Kidney epithelial cell (primary cell): ENCODE measurements around the gene CNTN3. TPM values are rescaled to one million over a fixed set of nuclear protein-coding genes. Genes with fewer than 3 reads are reported as not detected.

ENCODE experiments used
- DNase-seq: peaks from one replicate; pipeline ENCODE4 v3.0.0-alpha.2; 2010; ENCODE audit warnings: low read depth
- H3K27me3 ChIP-seq: 2 replicates; pipeline ENCODE4 v1.6.0; 2011; ENCODE audit warnings: low read length; ENCODE audit not compliant: control insufficient read depth, insufficient read depth
- H3K36me3 ChIP-seq: 2 replicates; pipeline ENCODE4 v1.5.1; 2011; ENCODE audit warnings: low read length; ENCODE audit not compliant: control insufficient read depth, insufficient read depth
- H3K4me3 ChIP-seq: 2 replicates; pipeline ENCODE4 v1.5.1; 2011; ENCODE audit warnings: low read depth, mild to moderate bottlenecking, control low read depth, low read length
- total RNA-seq: library from RNA; depleted of rRNA; stranded (reverse); fragments of >200 nt; gene quantifications from 2 replicates; pipeline ENCODE4 v1.2.3, GENCODE V29; 2015
- TF ChIP-seq, protein P1 (sequence below): IDR thresholded peaks from 2 replicates; pipeline ENCODE4 v1.5.1; 2011; ENCODE audit warnings: mild to moderate bottlenecking, moderate library complexity, low read length, control low read depth, inconsistent platforms; ENCODE audit not compliant: insufficient read depth, poor library complexity, severe bottlenecking

Gene CNTN3
- total RNA-seq = 2.0 and 2.6 TPM in 2 replicates

DNA sequence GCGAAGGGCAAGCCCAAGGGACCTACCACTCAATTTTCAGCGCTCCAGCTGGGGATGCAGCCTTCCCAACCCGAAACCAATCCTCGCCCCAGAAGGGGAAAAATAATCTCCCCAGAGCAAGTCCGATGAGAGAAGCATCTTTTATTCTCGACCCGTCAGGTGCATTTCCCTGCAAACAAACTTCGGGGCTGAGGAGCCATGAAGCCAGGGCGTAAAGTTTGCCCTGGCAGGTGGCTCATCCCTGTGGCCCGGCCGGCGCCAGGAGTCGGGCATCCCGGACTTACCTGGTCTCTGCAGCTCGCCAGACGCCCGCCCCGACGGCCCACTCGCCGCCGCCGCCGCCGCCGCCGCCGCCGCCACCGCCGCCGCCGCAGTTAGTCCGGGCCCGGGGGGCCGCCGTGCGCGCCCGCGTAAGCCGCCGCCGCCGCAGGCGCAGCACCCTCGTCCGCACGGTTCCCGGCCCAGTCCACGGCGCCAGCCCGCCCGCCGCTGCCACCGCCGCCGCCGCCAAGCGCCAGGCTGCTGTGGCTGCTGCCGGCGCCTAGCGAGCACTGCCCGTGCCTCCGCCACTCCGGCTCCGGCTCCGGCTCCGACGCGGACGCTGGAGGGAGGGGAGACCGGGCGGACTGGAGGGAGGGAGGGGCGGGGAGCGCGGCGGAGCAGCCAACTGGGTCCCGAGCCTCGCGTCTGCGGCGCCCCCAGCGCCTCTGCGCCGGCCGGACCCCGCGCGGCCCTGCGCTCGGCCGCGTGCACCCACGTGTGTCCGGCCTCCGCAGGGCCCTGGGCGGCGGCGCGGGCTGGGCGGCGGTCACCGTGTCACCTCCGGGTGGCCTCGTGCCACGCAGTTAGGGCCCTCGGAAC is at the start of gene CNTN3:
TSS of gene CNTN3 (minus strand) at position 553 of the 861 bp plus-strand sequence. CDS start 93,547 bp downstream, outside the sequence.
- Histone ChIP-seq H3K36me3 (no peaks in the 10 kb centered on the region), H3K4me3 (peak within 1 kb of the TSS; percentile 29), H3K27me3 (peaks cover 14% of the 10 kb centered on the region)
- TF ChIP-seq, protein P1, sequence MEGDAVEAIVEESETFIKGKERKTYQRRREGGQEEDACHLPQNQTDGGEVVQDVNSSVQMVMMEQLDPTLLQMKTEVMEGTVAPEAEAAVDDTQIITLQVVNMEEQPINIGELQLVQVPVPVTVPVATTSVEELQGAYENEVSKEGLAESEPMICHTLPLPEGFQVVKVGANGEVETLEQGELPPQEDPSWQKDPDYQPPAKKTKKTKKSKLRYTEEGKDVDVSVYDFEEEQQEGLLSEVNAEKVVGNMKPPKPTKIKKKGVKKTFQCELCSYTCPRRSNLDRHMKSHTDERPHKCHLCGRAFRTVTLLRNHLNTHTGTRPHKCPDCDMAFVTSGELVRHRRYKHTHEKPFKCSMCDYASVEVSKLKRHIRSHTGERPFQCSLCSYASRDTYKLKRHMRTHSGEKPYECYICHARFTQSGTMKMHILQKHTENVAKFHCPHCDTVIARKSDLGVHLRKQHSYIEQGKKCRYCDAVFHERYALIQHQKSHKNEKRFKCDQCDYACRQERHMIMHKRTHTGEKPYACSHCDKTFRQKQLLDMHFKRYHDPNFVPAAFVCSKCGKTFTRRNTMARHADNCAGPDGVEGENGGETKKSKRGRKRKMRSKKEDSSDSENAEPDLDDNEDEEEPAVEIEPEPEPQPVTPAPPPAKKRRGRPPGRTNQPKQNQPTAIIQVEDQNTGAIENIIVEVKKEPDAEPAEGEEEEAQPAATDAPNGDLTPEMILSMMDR = no peak
- no peak for DNase-seq

DNA sequence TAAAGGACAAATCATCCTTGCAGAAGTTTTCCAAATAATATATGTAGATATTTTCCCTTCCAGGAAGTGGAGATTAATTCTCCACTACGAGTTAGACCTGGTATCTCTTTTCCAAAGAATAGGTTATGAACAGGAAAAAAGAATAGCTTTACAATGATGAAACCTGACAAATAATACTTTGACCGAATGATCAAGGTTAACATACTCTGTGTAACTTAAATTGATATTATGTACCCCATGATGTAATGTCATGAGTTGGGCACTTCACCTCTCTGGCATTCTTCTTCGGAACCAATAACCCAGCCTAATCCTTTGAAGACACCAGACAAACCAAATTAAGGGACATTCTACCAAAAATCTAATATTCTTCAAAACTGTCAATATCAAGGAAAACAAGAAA is 48.7 kb upstream of the CNTN3 start:
- Histone ChIP-seq H3K36me3 (no peaks in the 10 kb centered on the region), H3K27me3 (no peaks in the 10 kb centered on the region), H3K4me3 (no peak overlapping the region)
- no peak for DNase-seq
- TF ChIP-seq, protein P1 = no peak

DNA sequence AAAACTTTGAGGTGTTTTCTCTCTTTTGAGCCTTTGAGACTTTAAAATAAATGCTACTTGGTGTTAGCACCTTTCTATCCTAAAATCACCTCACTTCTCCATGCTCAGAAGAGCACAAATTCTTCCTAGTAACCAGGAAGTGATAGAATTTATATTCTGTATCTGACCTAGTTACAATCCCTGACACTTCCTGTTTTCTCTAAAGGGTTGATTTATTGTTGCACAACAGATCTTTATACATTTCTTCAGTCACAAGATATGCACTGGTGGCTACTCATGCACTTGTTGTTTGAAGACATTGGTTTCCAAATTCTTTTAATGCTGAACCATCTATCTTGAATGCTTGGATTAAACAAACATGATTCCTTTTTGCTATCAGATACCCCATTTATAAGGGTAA is 47.2 kb upstream of the CNTN3 start:
- DNase-seq = no peak
- no peak overlapping the region for H3K4me3 ChIP-seq
- TF ChIP-seq, protein P1 = no peak
- no peaks in the 10 kb centered on the region for H3K27me3 ChIP-seq
- H3K36me3 ChIP-seq = no peaks in the 10 kb centered on the region

DNA sequence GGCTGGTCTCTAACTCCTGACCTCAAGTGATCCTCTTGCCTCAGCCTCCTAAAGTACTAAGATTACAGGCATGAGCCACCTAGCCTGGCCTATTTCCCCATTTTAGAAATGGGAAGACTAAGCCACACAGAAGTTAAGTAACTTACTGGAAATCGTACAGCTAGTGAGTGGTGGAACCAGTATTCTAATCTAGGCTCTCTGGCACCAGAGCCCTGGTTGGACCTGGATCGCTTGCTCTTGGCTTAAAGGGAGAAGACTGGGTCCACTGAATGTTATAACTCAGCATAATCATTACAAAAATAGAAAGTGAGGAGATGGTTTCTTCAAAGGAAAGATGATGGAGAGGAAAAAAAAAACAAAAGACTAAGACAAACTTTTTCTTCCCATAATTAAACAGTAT is 37.4 kb upstream of the CNTN3 start:
- no peaks in the 10 kb centered on the region for H3K27me3 ChIP-seq
- no peak overlapping the region for H3K4me3 ChIP-seq
- no peak for DNase-seq
- TF ChIP-seq, protein P1 = no peak
- H3K36me3 ChIP-seq = no peaks in the 10 kb centered on the region

DNA sequence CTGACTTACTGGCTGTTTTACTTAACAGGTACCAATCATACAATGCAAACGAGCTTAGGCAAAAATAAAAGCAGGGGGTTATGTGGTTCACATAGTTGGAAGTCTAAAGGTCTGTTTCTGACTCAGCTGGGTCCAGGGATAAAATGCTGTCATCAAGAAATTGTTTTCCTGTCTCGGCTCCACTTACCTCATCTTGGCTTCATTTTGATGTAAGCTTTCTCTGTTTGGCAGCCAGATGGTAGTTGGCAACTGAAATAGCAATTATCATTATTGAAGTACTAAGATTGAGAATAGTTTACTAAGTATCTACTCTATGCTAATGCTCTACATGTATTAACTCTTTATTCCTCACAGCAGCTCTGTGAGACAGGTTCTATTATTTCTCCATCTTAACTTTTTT is 36.8 kb upstream of the CNTN3 start:
- DNase-seq = no peak
- Histone ChIP-seq H3K36me3 (no peaks in the 10 kb centered on the region), H3K27me3 (no peaks in the 10 kb centered on the region), H3K4me3 (no peak overlapping the region)
- TF ChIP-seq, protein P1 = no peak
